Adrenal gland (tissue), 12 donors: Measurements from ENCODE around the gene PDHX. TPM values are rescaled to one million over a fixed set of nuclear protein-coding genes. Genes with fewer than 3 reads are reported as not detected.
A peak's percentile ranks its signal among the peaks of the same experiment; 100 is the strongest.
"Not testable (repeated sequence)": the region's sequence is repeated elsewhere in the genome, so short reads cannot be mapped to it uniquely, and the experiment has no call there.

Experiments
- DNase-seq, 7 donors: peaks; one replicate each; pipeline ENCODE4 v3.0.0-alpha.2; 2019 to 2020
- H3K27ac ChIP-seq, 5 donors: fragments of 200-600 bp; sonication (generic) in 4 of 5; 1 replicate in 3 of 5; 2 replicates in 2 of 5; pipeline versions ENCODE4 v1.5.1 to v1.8.0; 2016 to 2020; ENCODE audit warnings: mild to moderate bottlenecking in 1 of 5
- H3K27me3 ChIP-seq: fragments of 200-600 bp; 2 replicates; pipeline ENCODE4 v1.8.0; 2021
- H3K36me3 ChIP-seq, 2 donors: fragments of 200-600 bp; replicated peaks in 1 of 2; 1 replicate in 1 of 2; 2 replicates in 1 of 2; pipeline versions ENCODE4 v1.5.1 to v1.8.0; 2018 to 2022
- H3K4me1 ChIP-seq, 2 donors: fragments of 200-600 bp; replicated peaks in 1 of 2; 1 replicate in 1 of 2; 2 replicates in 1 of 2; pipeline versions ENCODE4 v1.5.1 to v1.8.0; 2018 to 2021
- H3K4me3 ChIP-seq, 4 donors: fragments of 200-600 bp; sonication (generic) in 3 of 4; one replicate each; pipeline ENCODE4 v1.5.1; 2016 to 2018
- H3K9me3 ChIP-seq, 3 donors: fragments of 200-600 bp; sonication (generic) in 1 of 3; replicated peaks in 1 of 3; 1 replicate in 2 of 3; 2 replicates in 1 of 3; pipeline versions ENCODE4 v1.5.1 to v1.8.0; 2016 to 2021
- CTCF ChIP-seq, 6 experiments: fragments of 450-650 bp in 4 of 6; fragments of 200-600 bp in 2 of 6; sonication (generic) in 1 of 6; IDR thresholded peaks; 1 replicate in 5 of 6; 2 replicates in 1 of 6; pipeline versions ENCODE4 v1.5.1 to v1.8.0; 2016 to 2021; ENCODE audit warnings: antibody characterized with exemption in 6 of 6, mild to moderate bottlenecking in 2 of 6, moderate library complexity in 1 of 6
- POLR2A ChIP-seq, 2 donors: fragments of 450-650 bp; IDR thresholded peaks; one replicate each; pipeline ENCODE4 v1.6.1; 2017; ENCODE audit warnings: antibody characterized with exemption in 2 of 2, mild to moderate bottlenecking in 2 of 2, moderate library complexity in 1 of 2
- WGBS, 4 donors: extraction: QIAGEN DNeasy Blood & Tissue Kit in 2 of 4; methylation state at CpG; one replicate each; pipeline versions ENCODE4 v1.1.5 to v1.1.7; 2013 to 2017; 5-methylcytosine and 5-hydroxymethylcytosine counted together
- intact Hi-C, 2 donors: fragments of 100-400 bp; cut with DNase I; formaldehyde crosslinking; loops; one replicate each; pipeline versions ENCODE4 v1.14.1 to v1.15.0; 2022 to 2023
- polyA plus RNA-seq, 3 donors: library from polyadenylated mRNA; stranded (reverse); fragments of 200-250 nt in 2 of 3; fragments of 350-450 nt in 1 of 3; fragmentation: Illumina TruSeq in 1 of 3; extraction: RNeasy Lipid Tissue Mini Kit (QIAGEN cat#74804) in 1 of 3; gene quantifications; one replicate each; pipeline ENCODE4 v1.2.3, GENCODE V29; 2013 to 2014
- total RNA-seq, 9 donors: library from RNA; depleted of rRNA in 4 of 9; stranded (reverse); fragments of >200 nt in 4 of 9; fragments of 120-200 nt in 1 of 9; fragmentation: NEBNext Ultra II Directional in 1 of 9; extraction: Animal tissue kit (Norgen Biotek cat#: 25700) in 1 of 9; gene quantifications; one replicate each; pipeline versions ENCODE4 v1.1.0 to v1.2.4, GENCODE V29; 2013 to 2023
- donor health status: healthy with polysubstance abuse.
- donor health status: Bipolar disorder and iron deficiency.
- donor health status: DM: yes; HTN: yes; CAD: no.
- donor health status: DM: no; HTN: no; CAD: no.
- donor health status: DM: no; HTN: no; CAD: no.
- donor health status: DM: yes; HTN: yes; CAD: no.

Gene PDHX
- total and polyA plus RNA-seq, 12 donors, result 13.9 to 98.4 (median 45.6) TPM

- Histone ChIP-seq H3K4me1 (peaks cover 12 to 33% of the 10 kb centered on the region in 2 donors), H3K27ac (no peak overlapping the region), H3K9me3 (no peaks in the 10 kb centered on the region), H3K36me3 (no peaks in the 10 kb centered on the region), H3K27me3 (no peaks in the 10 kb centered on the region), H3K4me3 (no peak overlapping the region)
- no peak for DNase-seq
- TF ChIP-seq POLR2A (IDR thresholded peaks at IDR 0.05) (no peak), CTCF (IDR thresholded peaks at IDR 0.05) (no peak)
- WGBS, 4 donors, result 75 to 84% (median 79%) methylated on average over 1 of the region's 1 CpG
- intact Hi-C loops, result no loop called here
Measured at GRCh38 chr11:34910817-34911216, 5.6 kb upstream of the PDHX start.

GRCh38 chr11:34911676-34912075 is 4.7 kb upstream of the PDHX start:
- 47 to 75% (median 56%) methylated on average over 2 of the region's 2 CpGs for WGBS, 4 donors
- Histone ChIP-seq H3K27me3 (no peaks in the 10 kb centered on the region), H3K9me3 (no peaks in the 10 kb centered on the region), H3K4me1 (peaks cover 12 to 33% of the 10 kb centered on the region in 2 donors), H3K27ac (peak overlapping the region in 2 of 5 donors; percentile 14 to 46), H3K36me3 (no peaks in the 10 kb centered on the region), H3K4me3 (no peak overlapping the region)
- TF ChIP-seq CTCF (IDR thresholded peaks at IDR 0.05), result no peak
- no peak for TF ChIP-seq POLR2A (IDR thresholded peaks at IDR 0.05)
- intact Hi-C loops, result no loop called here
- DNase-seq, result no peak

GRCh38 chr11:34913556-34913955 is 2.9 kb upstream of the PDHX start:
- DNase-seq, intact Hi-C loops: not testable (repeated sequence)

GRCh38 chr11:34915136-34916014 is 1.0 kb upstream of the PDHX start:
- Histone ChIP-seq H3K27ac (peak overlapping the region; percentile 94 to 97 (median 97)), H3K9me3 (no peaks in the 10 kb centered on the region), H3K36me3 (no peaks in the 10 kb centered on the region), H3K4me1 (peaks cover 13 to 42% of the 10 kb centered on the region in 2 donors), H3K4me3 (peak overlapping the region; percentile 43 to 95 (median 85)), H3K27me3 (no peaks in the 10 kb centered on the region)
- intact Hi-C loops, result no loop called here
- WGBS, 4 donors, result 4 to 7% (median 5%) methylated on average over 26 to 34 of the region's 34 CpGs
- peak in 1 of 7 donors; percentile 67 for DNase-seq
- TF ChIP-seq POLR2A (IDR thresholded peaks at IDR 0.05) (peak in 1 of 2 donors; percentile 82), CTCF (IDR thresholded peaks at IDR 0.05) (no peak)

More at GRCh38 chr11:34913556-34913955, 2.9 kb upstream of the PDHX start:
- 91 to 98% (median 94%) methylated on average over 10 of the region's 10 CpGs for WGBS, 4 donors
- not testable (repeated sequence) for H3K9me3 ChIP-seq, H3K27ac ChIP-seq, H3K27me3 ChIP-seq, H3K36me3 ChIP-seq, H3K4me3 ChIP-seq
- peaks cover 22 to 38% of the 10 kb centered on the region in 2 donors for H3K4me1 ChIP-seq
